ENCODE measurements around the gene CARS1. TPM values are rescaled to one million over a fixed set of nuclear protein-coding genes. Genes with fewer than 3 reads are reported as not detected.

CARS1 gene
- total and polyA plus RNA-seq, 9 of the 15 experiments (the other 6 are each of a cell fraction or from before 2014, with no cell fraction given) = 14.4 to 106 (median 73.6) TPM

DNA sequence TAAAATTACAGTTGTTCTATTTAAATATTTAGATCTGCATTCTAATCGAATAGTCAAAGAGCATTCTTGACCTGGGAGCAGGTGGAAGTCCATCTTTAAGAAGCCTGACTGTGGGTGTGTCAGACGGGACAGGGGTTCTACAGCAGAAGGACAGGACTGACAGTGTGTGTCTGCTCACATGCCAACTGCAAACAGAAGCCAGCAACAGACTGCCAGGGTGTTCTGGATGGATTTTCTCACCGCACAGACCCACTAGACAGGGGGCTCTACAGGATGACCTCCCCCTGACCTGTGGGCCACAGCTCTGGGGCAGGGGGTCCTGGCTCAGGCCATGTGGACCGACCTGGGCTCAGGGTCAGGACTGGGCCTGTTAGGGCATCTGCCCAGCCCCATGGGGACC, 42.3 kb downstream of the CARS1 start (continued):
- TF ChIP-seq, protein P1, sequence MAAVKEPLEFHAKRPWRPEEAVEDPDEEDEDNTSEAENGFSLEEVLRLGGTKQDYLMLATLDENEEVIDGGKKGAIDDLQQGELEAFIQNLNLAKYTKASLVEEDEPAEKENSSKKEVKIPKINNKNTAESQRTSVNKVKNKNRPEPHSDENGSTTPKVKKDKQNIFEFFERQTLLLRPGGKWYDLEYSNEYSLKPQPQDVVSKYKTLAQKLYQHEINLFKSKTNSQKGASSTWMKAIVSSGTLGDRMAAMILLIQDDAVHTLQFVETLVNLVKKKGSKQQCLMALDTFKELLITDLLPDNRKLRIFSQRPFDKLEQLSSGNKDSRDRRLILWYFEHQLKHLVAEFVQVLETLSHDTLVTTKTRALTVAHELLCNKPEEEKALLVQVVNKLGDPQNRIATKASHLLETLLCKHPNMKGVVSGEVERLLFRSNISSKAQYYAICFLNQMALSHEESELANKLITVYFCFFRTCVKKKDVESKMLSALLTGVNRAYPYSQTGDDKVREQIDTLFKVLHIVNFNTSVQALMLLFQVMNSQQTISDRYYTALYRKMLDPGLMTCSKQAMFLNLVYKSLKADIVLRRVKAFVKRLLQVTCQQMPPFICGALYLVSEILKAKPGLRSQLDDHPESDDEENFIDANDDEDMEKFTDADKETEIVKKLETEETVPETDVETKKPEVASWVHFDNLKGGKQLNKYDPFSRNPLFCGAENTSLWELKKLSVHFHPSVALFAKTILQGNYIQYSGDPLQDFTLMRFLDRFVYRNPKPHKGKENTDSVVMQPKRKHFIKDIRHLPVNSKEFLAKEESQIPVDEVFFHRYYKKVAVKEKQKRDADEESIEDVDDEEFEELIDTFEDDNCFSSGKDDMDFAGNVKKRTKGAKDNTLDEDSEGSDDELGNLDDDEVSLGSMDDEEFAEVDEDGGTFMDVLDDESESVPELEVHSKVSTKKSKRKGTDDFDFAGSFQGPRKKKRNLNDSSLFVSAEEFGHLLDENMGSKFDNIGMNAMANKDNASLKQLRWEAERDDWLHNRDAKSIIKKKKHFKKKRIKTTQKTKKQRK (IDR thresholded peaks at IDR 0.05; ENCODE audit: borderline replicate concordance, low read depth, low read length) = no peak
- TF ChIP-seq FOXA1 (IDR thresholded peaks at IDR 0.05; ENCODE audit: borderline replicate concordance) (no peak), ZNF41 (CRISPR knock-in tag; conservative IDR thresholded peaks at IDR 0.05) (no peak), TEAD2 (tag; IDR thresholded peaks at IDR 0.05) (no peak), ZFPM2 (CRISPR knock-in tag; IDR thresholded peaks at IDR 0.05) (no peak), SRSF7 (optimal IDR thresholded peaks at IDR 0.05; ENCODE audit: low read depth, low read length) (no peak)
- TF ChIP-seq, protein P2, sequence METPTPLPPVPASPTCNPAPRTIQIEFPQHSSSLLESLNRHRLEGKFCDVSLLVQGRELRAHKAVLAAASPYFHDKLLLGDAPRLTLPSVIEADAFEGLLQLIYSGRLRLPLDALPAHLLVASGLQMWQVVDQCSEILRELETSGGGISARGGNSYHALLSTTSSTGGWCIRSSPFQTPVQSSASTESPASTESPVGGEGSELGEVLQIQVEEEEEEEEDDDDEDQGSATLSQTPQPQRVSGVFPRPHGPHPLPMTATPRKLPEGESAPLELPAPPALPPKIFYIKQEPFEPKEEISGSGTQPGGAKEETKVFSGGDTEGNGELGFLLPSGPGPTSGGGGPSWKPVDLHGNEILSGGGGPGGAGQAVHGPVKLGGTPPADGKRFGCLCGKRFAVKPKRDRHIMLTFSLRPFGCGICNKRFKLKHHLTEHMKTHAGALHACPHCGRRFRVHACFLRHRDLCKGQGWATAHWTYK (CRISPR knock-in tag; IDR thresholded peaks at IDR 0.05) = no peak
- TF ChIP-seq, protein P3, sequence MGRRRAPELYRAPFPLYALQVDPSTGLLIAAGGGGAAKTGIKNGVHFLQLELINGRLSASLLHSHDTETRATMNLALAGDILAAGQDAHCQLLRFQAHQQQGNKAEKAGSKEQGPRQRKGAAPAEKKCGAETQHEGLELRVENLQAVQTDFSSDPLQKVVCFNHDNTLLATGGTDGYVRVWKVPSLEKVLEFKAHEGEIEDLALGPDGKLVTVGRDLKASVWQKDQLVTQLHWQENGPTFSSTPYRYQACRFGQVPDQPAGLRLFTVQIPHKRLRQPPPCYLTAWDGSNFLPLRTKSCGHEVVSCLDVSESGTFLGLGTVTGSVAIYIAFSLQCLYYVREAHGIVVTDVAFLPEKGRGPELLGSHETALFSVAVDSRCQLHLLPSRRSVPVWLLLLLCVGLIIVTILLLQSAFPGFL (CRISPR knock-in tag; IDR thresholded peaks at IDR 0.05) = no peak
- TF ChIP-seq, protein P4, sequence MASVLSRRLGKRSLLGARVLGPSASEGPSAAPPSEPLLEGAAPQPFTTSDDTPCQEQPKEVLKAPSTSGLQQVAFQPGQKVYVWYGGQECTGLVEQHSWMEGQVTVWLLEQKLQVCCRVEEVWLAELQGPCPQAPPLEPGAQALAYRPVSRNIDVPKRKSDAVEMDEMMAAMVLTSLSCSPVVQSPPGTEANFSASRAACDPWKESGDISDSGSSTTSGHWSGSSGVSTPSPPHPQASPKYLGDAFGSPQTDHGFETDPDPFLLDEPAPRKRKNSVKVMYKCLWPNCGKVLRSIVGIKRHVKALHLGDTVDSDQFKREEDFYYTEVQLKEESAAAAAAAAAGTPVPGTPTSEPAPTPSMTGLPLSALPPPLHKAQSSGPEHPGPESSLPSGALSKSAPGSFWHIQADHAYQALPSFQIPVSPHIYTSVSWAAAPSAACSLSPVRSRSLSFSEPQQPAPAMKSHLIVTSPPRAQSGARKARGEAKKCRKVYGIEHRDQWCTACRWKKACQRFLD (CRISPR knock-in tag; IDR thresholded peaks at IDR 0.05) = no peak
